ENCODE results near the gene ZBTB43. TPM values are rescaled to one million over a fixed set of nuclear protein-coding genes. Genes with fewer than 3 reads are reported as not detected.
"Not testable (repeated sequence)": the region's sequence is repeated elsewhere in the genome, so short reads cannot be mapped to it uniquely, and the experiment has no call there.

The ZBTB43 gene
- total and polyA plus RNA-seq, 10 donors: 1.4 to 19.2 (median 14.1) TPM

DNA sequence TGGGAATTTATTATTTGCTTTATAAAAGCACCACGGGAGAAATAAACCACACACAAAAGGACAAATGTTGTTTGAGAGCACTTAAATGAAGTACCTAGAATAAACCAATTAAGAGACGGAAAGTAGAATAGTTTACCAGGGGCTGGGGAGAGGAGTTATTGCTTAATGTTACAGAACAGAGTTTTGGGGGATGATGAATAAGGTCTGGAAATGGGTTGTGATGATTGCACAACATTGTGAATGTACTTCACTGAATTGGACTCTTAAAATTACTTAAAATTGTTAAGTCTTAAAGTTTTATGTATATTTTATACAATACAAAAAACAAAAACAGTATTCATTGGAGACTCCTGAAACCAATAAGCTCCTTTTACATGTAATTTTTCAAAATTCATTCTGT is 1.5 kb downstream of the ZBTB43 start:
- no peak for DNase-seq
- intact Hi-C loops (cut with DNase I; ENCODE audit: low total_unique reads): no loop called here
- no peak for TF ChIP-seq POLR2A (IDR thresholded peaks at IDR 0.05)
- TF ChIP-seq CTCF (IDR thresholded peaks at IDR 0.05 in 8 of 11, conservative IDR thresholded peaks at IDR 0.05 in 3 of 11): no peak
- TF ChIP-seq POLR2AphosphoS5 (IDR thresholded peaks at IDR 0.05): no peak
- peaks cover 25 to 56% (median 42%) of the 10 kb centered on the region in 6 donors for H3K4me1 ChIP-seq
- no peaks in the 10 kb centered on the region for H3K27me3 ChIP-seq (replicated peaks in 1 of 7)
- H3K27ac ChIP-seq: peak overlapping the region in 6 of 8 donors; percentile 83 to 96 (median 92)
- no peaks in the 10 kb centered on the region for H3K9me3 ChIP-seq
- H3K4me3 ChIP-seq: peak overlapping the region in 6 of 8 donors; percentile 79 to 97 (median 90)
- peaks cover 0 to 28% (median 14%) of the 10 kb centered on the region in 6 donors for H3K36me3 ChIP-seq
- 40 to 71% (median 58%) methylated on average over 2 of the region's 2 CpGs for WGBS, 5 donors

DNA sequence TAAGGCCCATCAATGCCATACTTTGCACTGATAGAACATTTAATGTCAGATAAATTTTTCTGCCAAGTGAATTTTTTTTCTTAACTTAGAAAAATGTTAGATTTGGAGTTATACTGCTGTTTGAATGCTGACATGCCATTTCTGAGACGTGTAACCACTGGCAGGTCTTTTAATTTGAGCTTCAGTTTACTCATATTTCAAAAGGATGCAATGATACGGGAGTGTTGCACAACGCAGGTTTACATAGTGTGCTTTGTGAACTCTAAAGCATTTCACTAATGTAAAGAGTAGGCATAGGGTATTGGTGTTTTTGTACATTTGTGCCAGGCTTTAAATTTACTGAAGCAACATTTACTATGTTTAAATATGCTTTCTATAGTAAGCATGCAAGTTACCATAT is 4.2 kb downstream of the ZBTB43 start:
- intact Hi-C loops (cut with DNase I; ENCODE audit: low total_unique reads): no loop called here
- no peak for DNase-seq
- H3K27me3 ChIP-seq (replicated peaks in 1 of 7): no peaks in the 10 kb centered on the region
- H3K4me3 ChIP-seq: no peak overlapping the region
- peaks cover 25 to 72% (median 42%) of the 10 kb centered on the region in 6 donors for H3K4me1 ChIP-seq
- peaks cover 0 to 56% (median 33%) of the 10 kb centered on the region in 6 donors for H3K36me3 ChIP-seq
- TF ChIP-seq POLR2AphosphoS5 (IDR thresholded peaks at IDR 0.05) (no peak), POLR2A (IDR thresholded peaks at IDR 0.05) (no peak), CTCF (IDR thresholded peaks at IDR 0.05 in 8 of 11, conservative IDR thresholded peaks at IDR 0.05 in 3 of 11) (no peak)
- H3K27ac ChIP-seq: no peak overlapping the region
- peaks cover 0 to 5% (median 0%) of the 10 kb centered on the region in 8 donors for H3K9me3 ChIP-seq
- WGBS, 5 donors: 53 to 81% (median 65%) methylated on average over 3 of the region's 3 CpGs

- H3K27ac ChIP-seq; DNase-seq; H3K27me3 ChIP-seq (replicated peaks in 1 of 7); H3K4me3 ChIP-seq; intact Hi-C loops (cut with DNase I; ENCODE audit: low total_unique reads): not testable (repeated sequence)
- Histone ChIP-seq H3K36me3 (peaks cover 0 to 65% (median 36%) of the 10 kb centered on the region in 6 donors), H3K4me1 (peaks cover 25 to 69% (median 39%) of the 10 kb centered on the region in 6 donors), H3K9me3 (peaks cover 0 to 15% (median 11%) of the 10 kb centered on the region in 8 donors)
- WGBS, 5 donors: 95 to 98% (median 98%) methylated on average over 11 to 12 of the region's 12 CpGs
Observed at GRCh38 chr9:126810221-126810620, 5.4 kb downstream of the ZBTB43 start.

DNA sequence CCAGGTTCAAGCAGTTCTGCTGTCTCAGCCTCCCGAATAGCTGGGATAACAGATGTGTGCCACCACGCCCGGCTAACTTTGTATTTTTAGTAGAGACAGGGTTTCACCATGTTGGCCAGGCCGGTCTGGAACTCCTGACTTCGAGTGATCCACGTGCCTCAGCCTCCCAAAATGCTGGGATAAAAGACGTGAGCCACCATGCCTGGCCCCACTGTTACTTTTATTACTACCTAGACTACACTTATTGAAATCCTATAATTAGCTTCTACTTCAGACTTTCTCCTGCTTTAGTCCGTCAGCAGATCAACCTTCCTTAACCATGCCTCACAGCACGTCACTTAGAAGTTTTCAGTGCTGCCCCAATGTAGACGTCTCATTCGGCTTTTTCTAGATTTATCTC is 8.2 kb downstream of the ZBTB43 start:
- Histone ChIP-seq H3K4me1 (peaks cover under 1 to 40% (median 13%) of the 10 kb centered on the region in 6 donors), H3K27me3 (replicated peaks in 1 of 7) (no peaks in the 10 kb centered on the region), H3K4me3 (no peak overlapping the region), H3K36me3 (peaks cover 2 to 93% (median 53%) of the 10 kb centered on the region in 6 donors), H3K27ac (no peak overlapping the region), H3K9me3 (peaks cover 0 to 35% (median 25%) of the 10 kb centered on the region in 8 donors)
- TF ChIP-seq POLR2AphosphoS5 (IDR thresholded peaks at IDR 0.05): no peak
- no peak for TF ChIP-seq POLR2A (IDR thresholded peaks at IDR 0.05)
- no peak for TF ChIP-seq CTCF (IDR thresholded peaks at IDR 0.05 in 8 of 11, conservative IDR thresholded peaks at IDR 0.05 in 3 of 11)
- 95 to 99% (median 98%) methylated on average over 11 of the region's 11 CpGs for WGBS, 5 donors
- no peak for DNase-seq
- intact Hi-C loops (cut with DNase I; ENCODE audit: low total_unique reads): no loop called here

GRCh38 chr9:126814091-126814490 is 9.3 kb downstream of the ZBTB43 start:
- intact Hi-C loops (cut with DNase I; ENCODE audit: low total_unique reads): no loop called here
- peaks cover 2 to 98% (median 57%) of the 10 kb centered on the region in 6 donors for H3K36me3 ChIP-seq
- H3K27me3 ChIP-seq (replicated peaks in 1 of 7): no peaks in the 10 kb centered on the region
- H3K9me3 ChIP-seq: peaks cover 4 to 45% (median 35%) of the 10 kb centered on the region in 8 donors
- no peak for DNase-seq
- no peak for TF ChIP-seq POLR2A (IDR thresholded peaks at IDR 0.05)
- no peak for TF ChIP-seq POLR2AphosphoS5 (IDR thresholded peaks at IDR 0.05)
- TF ChIP-seq CTCF (IDR thresholded peaks at IDR 0.05 in 8 of 11, conservative IDR thresholded peaks at IDR 0.05 in 3 of 11): no peak
- no peak overlapping the region for H3K27ac ChIP-seq
- no peak overlapping the region for H3K4me3 ChIP-seq
- peaks cover 0 to 30% (median 5%) of the 10 kb centered on the region in 6 donors for H3K4me1 ChIP-seq

GRCh38 chr9:126817615-126818014 is 12.8 kb downstream of the ZBTB43 start:
- 97 to 98% (median 97%) methylated on average over 7 of the region's 7 CpGs for WGBS, 5 donors
- H3K27ac ChIP-seq; H3K4me3 ChIP-seq; H3K27me3 ChIP-seq (replicated peaks in 1 of 7); intact Hi-C loops (cut with DNase I; ENCODE audit: low total_unique reads); DNase-seq: not testable (repeated sequence)
- H3K9me3 ChIP-seq: peaks cover 4 to 59% (median 51%) of the 10 kb centered on the region in 8 donors
- H3K36me3 ChIP-seq: peaks cover 4 to 98% (median 38%) of the 10 kb centered on the region in 6 donors
- H3K4me1 ChIP-seq: peaks cover 0 to 17% (median 0%) of the 10 kb centered on the region in 6 donors

Measured in spleen (tissue), 11 donors.